Transverse colon (tissue), 4 donors: ENCODE results near the gene ZNF544. TPM values are rescaled to one million over a fixed set of nuclear protein-coding genes. Genes with fewer than 3 reads are reported as not detected.

Experiments
- DNase-seq: peaks from one replicate; pipeline ENCODE4 v3.0.0-alpha.2; 2019
- H3K27ac ChIP-seq, 4 donors: fragments of 200-600 bp; sonication (generic); 2 replicates each; pipeline ENCODE4 v1.5.1; 2016 to 2018; ENCODE audit warnings: inconsistent platforms in 4 of 4
- H3K27me3 ChIP-seq: fragments of 200-600 bp; sonication (generic); 2 replicates; pipeline ENCODE4 v1.5.1; 2017; ENCODE audit warnings: inconsistent platforms
- H3K36me3 ChIP-seq, 4 donors: fragments of 200-600 bp; sonication (generic); 2 replicates each; pipeline ENCODE4 v1.5.1; 2017 to 2019; ENCODE audit warnings: inconsistent platforms in 4 of 4
- H3K4me1 ChIP-seq, 4 donors: fragments of 200-600 bp; sonication (generic); 2 replicates each; pipeline ENCODE4 v1.5.1; 2017 to 2020; ENCODE audit warnings: inconsistent platforms in 4 of 4
- H3K4me3 ChIP-seq, 4 donors: fragments of 200-600 bp; sonication (generic); 1 replicate in 1 of 4; 2 replicates in 3 of 4; pipeline versions ENCODE4 v1.5.1 to v1.6.1; 2017 to 2019; ENCODE audit warnings: inconsistent platforms in 4 of 4
- H3K9me3 ChIP-seq, 2 donors: fragments of 200-600 bp; sonication (generic); 2 replicates each; pipeline ENCODE4 v1.5.1; 2017 to 2019; ENCODE audit warnings: inconsistent platforms in 2 of 2
- CTCF ChIP-seq, 5 experiments: fragments of 200-600 bp in 3 of 5; fragments of 450-650 bp in 2 of 5; sonication (generic) in 3 of 5; IDR thresholded peaks; 1 replicate in 2 of 5; 2 replicates in 3 of 5; pipeline ENCODE4 v1.5.1; 2016 to 2017; ENCODE audit warnings: antibody characterized with exemption in 5 of 5, inconsistent platforms in 3 of 5, mild to moderate bottlenecking in 2 of 5, moderate library complexity in 1 of 5
- EP300 ChIP-seq: sonication (generic); formaldehyde crosslinking; IDR thresholded peaks from one replicate; pipeline ENCODE4 v1.6.1; 2017; ENCODE audit warnings: antibody characterized with exemption, low read depth
- POLR2A ChIP-seq: fragments of 450-650 bp; IDR thresholded peaks from one replicate; pipeline ENCODE4 v1.6.1; 2016; ENCODE audit warnings: antibody characterized with exemption, mild to moderate bottlenecking, moderate library complexity
- POLR2AphosphoS5 ChIP-seq, 3 donors: sonication (generic); formaldehyde crosslinking; IDR thresholded peaks; one replicate each; pipeline ENCODE4 v1.6.1; 2016; ENCODE audit warnings: antibody characterized with exemption in 3 of 3
- WGBS, 2 donors: methylation state at CpG; one replicate each; pipeline ENCODE4 v1.1.5; 2018; ENCODE audit warnings: low coverage in 1 of 2; 5-methylcytosine and 5-hydroxymethylcytosine counted together
- in situ Hi-C, 4 donors: fragments of 200-750 bp; cut with MboI; loops; one replicate each; pipeline versions ENCODE4 v1.15.0 to v1.15.1; 2017; ENCODE audit warnings: low sequenced_read_pairs in 3 of 4, low pct_ligation_motif_present in 1 of 4, low pct_unique_long_range_greater_than_20kb in 1 of 4
- intact Hi-C: fragments of 100-400 bp; cut with DNase I; formaldehyde crosslinking; loops from one replicate; pipeline ENCODE4 v1.15.1; 2023; ENCODE audit warnings: low total_unique reads
- total RNA-seq, 4 donors: library from RNA; depleted of rRNA; stranded (reverse); fragments of >200 nt; gene quantifications; one replicate each; pipeline ENCODE4 v1.1.0, GENCODE V29; 2016

The ZNF544 gene
- total RNA-seq = 10 to 100 TPM in 3 of 4 donors, 1 to 10 TPM in 1; 8.6 to 62.3 (median 25.1) TPM

GRCh38 chr19:58228585-58229254 is at the start of gene ZNF544:
TSS of gene ZNF544 (plus strand) at chr19:58228914. CDS start at chr19:58244024, 15,110 bp downstream.
- in situ Hi-C loops (no loop called here), intact Hi-C loops (no loop called here)
- peaks cover 0 to 40% (median 21%) of the 10 kb centered on the region in 4 donors for H3K36me3 ChIP-seq
- H3K27ac ChIP-seq = peak within 1 kb of the TSS; percentile 70 to 85 (median 78)
- H3K27me3 ChIP-seq = no peaks in the 10 kb centered on the region
- WGBS, 2 donors = 5% methylated on average over 27 of the region's 62 CpGs; no CpG with 5 or more reads in 1 of the 2 donors
- H3K4me1 ChIP-seq = peaks cover 0 to 13% (median 9%) of the 10 kb centered on the region in 4 donors
- DNase-seq = peak; percentile 80
- TF ChIP-seq POLR2AphosphoS5 (IDR thresholded peaks at IDR 0.05) = peak; percentile 29 to 51 (median 39)
- TF ChIP-seq EP300 = no peak
- TF ChIP-seq CTCF (IDR thresholded peaks at IDR 0.05) = peak in 1 of 5 experiments; percentile 6
- peak; percentile 53 for TF ChIP-seq POLR2A
- H3K9me3 ChIP-seq = peaks cover 28 to 57% of the 10 kb centered on the region in 2 donors
- peak within 1 kb of the TSS; percentile 68 to 75 (median 71) for H3K4me3 ChIP-seq

- TF ChIP-seq CTCF (IDR thresholded peaks at IDR 0.05) = peak in 4 of 5 experiments; percentile 26 to 38 (median 29)
- no peak for TF ChIP-seq EP300
- no peaks in the 10 kb centered on the region for H3K27me3 ChIP-seq
- DNase-seq = peak; percentile 42
- peaks cover 2 to 68% (median 15%) of the 10 kb centered on the region in 4 donors for H3K36me3 ChIP-seq
- in situ Hi-C loops (no loop called here), intact Hi-C loops (no loop called here)
- H3K4me1 ChIP-seq = peaks cover 0 to 14% (median 3%) of the 10 kb centered on the region in 4 donors
- peaks cover 84 to 86% of the 10 kb centered on the region in 2 donors for H3K9me3 ChIP-seq
- H3K27ac ChIP-seq = peak overlapping the region; percentile 93 to 98 (median 97)
- whole genome bisulfite sequencing, 2 donors = 29 to 57% methylated on average over 2 to 4 of the region's 4 CpGs
- H3K4me3 ChIP-seq = peak overlapping the region in 3 of 4 donors; percentile 73 to 85 (median 75)
Observed at GRCh38 chr19:58181902-58182576, 46.7 kb upstream of the ZNF544 start.

GRCh38 chr19:58182577-58182988 is 46.1 kb upstream of the ZNF544 start:
- H3K27ac ChIP-seq = peak overlapping the region; percentile 93 to 98 (median 97)
- peaks cover 0 to 14% (median 3%) of the 10 kb centered on the region in 4 donors for H3K4me1 ChIP-seq
- peaks cover 3 to 74% (median 18%) of the 10 kb centered on the region in 4 donors for H3K36me3 ChIP-seq
- H3K9me3 ChIP-seq = peaks cover 85 to 86% of the 10 kb centered on the region in 2 donors
- in situ Hi-C loops = no loop called here
- H3K4me3 ChIP-seq = peak overlapping the region in 3 of 4 donors; percentile 73 to 85 (median 75)
- H3K27me3 ChIP-seq = no peaks in the 10 kb centered on the region
- no peak for TF ChIP-seq CTCF (IDR thresholded peaks at IDR 0.05)
- TF ChIP-seq POLR2A = no peak
- TF ChIP-seq EP300 = no peak
- TF ChIP-seq POLR2AphosphoS5 (IDR thresholded peaks at IDR 0.05) = no peak
- DNase-seq = no peak
- WGBS, 2 donors = 4 to 13% methylated on average over 10 to 17 of the region's 17 CpGs
- intact Hi-C loops = no loop called here
